Activated T-cell treated with anti-CD3 and anti-CD28 coated beads for 24 hours (primary cell): ENCODE measurements around the gene SLC25A27.
A peak's percentile ranks its signal among the peaks of the same experiment; 100 is the strongest.
"Not testable (repeated sequence)": the region's sequence is repeated elsewhere in the genome, so short reads cannot be mapped to it uniquely, and the experiment has no call there.

Experiments used
- DNase-seq: peaks from one replicate; pipeline ENCODE4 v3.0.0-alpha.2; 2020; ENCODE audit warnings: low read depth

Gene SLC25A27, protein sequence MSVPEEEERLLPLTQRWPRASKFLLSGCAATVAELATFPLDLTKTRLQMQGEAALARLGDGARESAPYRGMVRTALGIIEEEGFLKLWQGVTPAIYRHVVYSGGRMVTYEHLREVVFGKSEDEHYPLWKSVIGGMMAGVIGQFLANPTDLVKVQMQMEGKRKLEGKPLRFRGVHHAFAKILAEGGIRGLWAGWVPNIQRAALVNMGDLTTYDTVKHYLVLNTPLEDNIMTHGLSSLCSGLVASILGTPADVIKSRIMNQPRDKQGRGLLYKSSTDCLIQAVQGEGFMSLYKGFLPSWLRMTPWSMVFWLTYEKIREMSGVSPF

DNA sequence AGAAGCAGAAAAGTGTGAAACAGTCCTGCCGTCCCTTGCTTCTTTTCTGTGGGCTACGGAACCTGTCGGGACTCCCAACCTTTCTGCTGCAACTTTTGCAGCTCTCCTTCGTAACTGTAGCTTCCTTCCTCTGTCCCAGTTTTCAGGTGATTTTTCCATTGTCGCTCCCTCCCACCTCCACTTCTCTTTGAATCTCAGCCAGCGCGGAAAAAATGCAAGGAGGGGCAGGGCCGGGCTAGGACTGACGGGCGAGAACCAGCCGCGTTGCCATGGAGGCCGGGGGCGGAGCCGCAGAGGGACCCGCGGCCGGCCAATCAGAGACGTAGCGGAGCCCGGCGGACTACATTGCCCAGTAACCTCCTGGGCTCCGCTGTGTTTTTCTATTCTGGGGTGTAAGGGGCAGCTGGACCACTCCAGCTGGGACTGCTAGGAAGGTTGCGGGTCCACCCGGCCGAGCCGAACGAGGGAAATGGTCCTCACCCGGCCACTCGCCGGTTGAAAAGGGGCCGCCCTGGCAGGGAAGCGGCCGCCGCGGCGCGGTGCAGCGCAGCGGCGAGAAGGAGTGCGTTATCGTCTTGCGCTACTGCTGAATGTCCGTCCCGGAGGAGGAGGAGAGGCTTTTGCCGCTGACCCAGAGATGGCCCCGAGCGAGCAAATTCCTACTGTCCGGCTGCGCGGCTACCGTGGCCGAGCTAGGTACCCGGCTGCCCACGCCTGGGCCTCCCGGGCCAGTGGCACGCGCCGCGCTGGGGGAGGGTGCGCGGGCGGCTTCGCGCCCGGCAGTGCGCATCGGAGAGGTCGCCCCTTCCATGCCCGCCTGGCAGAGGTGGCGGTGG, at the start of gene SLC25A27, which contains the start of gene CYP39A1:
Gene SLC25A27 (plus strand): TSS at position 373 of the 836 bp plus-strand sequence. CDS start 218 bp downstream, at position 591.
Gene CYP39A1 (minus strand): TSS at position 216 of the 836 bp plus-strand sequence. CDS start 236 bp downstream, outside the sequence.
- DNase-seq, result peak; percentile 79

DNA sequence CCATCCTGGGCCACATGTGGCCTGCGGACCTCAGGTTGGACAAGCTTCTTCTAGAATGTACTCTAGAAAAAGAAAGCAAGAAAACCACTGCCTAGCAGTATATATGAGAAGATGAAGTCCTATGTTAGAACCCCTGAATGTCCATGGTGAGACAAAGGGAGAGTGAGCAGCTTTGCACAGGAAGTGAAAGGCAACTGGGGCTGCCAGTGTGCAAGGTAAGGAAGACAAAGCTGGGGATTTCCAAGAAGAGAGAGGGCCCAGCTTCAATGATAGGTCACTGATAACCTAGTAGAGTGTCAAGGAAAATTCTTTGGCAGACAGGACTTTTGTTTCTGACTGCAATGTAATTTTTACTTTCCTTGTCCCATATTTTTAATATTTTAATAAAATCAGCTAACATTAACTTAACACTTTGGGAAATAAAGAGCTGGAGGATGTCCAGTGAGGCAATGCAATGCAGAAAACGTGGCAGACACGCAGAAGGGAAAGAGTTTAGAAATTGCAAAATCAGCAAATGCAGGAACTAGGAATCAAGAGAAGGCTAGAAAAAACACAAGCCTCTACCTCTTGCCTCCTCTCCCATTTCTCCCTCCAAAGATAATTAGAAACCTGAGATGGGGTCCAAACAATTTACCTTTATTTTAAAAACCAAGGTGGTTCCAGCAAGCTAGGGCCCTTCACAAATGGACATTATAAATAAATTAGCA, 47.5 kb upstream of the SLC25A27 start:
- DNase-seq, result no peak

DNA sequence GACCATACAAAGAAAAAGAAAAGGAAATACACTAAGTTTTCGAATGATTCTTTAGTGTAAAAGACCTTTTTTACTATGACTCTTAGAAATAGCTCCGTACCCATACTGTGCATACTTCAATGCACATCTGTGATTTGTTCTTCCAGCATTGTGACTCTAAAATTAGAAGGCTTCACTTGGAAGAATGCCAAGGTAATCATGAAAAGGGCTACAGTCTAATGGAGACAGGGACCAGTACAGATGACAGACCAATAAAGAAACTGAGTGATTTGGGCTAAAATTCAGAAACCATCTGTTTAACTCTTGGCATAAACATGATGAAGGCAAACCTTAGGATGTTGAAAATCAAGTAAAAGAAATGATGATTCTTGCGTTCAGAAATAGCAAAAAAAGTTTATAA, 46.4 kb upstream of the SLC25A27 start:
- no peak for DNase-seq

DNA sequence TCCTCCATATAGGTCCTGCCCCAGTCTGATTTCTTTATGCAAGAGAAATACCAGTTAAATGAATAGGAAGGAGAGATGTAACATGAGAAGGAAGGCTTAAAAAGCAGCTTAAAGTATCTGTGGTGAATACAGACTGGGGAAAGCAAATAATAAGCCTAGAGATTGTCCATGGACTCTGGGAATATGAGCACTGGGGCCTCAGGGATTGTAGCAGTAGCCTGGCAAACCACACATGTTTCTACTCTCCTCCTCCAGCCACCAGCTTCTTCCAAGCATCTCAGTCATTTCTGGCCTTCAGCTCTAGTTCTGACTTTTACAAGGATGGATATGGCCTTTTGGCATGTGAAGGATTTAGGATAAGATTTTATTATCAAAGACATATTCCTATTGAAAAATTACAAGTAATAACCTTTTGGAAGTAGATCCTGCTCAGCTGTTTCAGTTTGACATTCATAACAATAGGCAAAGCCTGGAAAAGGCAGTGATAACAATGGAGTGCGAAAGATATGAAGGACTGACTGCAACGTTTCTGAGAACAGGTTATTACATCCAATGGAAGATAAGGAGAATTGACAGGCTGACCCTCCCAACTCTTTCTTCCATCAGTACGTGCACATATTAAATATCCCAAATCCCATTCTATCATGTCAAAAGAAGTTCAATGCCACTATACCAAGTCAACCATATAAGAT, 41.8 kb upstream of the SLC25A27 start:
- DNase-seq, result no peak

DNA sequence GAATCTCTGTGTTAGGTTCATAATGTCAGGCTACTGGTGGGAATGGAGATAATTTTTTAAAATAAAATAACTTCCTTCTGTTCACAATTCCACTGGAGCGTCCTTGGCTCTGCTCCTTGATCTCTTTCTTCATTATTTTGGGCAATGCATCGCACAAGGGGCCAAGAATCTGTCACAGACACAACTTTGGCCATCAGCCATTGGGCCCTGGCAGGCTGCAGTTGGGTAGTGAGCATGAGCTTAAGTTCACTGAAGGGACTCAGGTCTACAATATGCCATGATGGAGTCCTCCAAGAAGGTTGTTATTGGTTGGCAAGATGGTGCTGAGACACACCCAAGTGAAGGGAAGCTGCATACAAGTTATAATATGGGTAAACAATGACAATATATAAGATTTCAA, 40.1 kb upstream of the SLC25A27 start:
- DNase-seq, result no peak

DNA sequence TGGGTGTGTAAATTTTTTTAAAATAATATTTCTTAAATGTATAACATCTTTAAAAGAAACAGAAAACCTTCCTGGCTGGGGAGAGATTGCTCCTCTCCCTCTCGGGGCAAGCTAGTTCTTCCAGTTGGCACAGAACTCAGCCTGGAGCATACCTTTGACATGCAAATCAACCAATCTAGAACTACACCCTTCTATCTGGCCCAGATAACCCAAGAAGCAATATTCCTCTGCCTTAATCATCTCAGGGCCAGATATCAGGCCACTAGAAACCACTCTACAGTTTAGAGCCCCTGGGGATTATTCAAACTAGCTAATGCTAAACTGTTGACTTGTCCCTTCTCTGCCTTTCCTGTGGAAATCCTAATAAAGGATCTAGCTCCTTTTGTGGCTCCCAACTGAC, 34.0 kb upstream of the SLC25A27 start:
- no peak for DNase-seq

DNA sequence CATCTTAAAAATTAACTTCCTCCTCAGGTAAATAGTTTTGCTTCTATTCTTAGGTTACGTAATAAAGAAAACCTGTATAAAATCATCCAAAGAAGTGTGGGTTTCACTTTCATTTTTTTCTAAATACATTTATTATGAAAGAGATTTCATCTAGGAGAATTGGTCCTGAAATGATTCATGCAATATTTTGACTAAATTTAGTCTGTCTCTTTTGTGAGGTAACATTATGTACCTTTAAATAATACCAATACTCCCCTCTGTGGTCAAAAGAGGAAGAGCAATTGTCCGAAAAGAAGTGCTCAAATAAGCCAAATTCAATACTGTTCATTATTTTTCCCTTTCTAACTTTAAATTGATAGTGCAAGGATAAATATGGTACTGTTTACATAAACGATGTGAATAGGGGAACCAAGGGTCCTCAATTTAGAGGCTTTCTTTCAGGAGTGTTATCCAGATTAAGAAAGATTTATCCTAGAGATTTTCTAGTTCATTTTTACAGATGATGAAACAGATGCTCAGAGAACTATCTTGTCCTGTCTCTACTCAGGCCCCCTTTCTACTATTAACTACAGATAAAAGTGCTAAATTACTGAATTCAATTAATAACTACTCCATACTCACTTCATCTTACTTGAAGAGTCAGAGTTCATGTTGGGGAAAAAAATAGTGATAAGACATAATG, 26.4 kb upstream of the SLC25A27 start:
- no peak for DNase-seq

DNA sequence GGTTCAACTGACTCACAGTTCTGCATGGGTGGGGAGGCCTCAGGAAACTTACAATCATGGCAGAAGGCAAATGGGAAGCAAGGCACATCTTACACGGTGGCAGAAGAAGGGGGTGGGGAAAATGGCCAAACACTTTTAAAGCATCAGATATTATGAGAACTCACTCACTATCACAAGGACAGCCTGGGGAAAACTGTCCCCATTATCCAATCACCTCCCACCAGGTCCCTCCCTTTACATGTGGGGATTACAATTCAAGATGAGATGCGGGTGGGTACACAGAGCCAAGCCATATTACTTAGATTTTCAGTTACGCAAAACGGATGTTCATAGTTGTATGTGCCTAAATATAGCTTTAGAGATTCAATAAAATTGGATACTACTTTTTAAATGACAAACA, 25.8 kb upstream of the SLC25A27 start:
- DNase-seq, result no peak

DNA sequence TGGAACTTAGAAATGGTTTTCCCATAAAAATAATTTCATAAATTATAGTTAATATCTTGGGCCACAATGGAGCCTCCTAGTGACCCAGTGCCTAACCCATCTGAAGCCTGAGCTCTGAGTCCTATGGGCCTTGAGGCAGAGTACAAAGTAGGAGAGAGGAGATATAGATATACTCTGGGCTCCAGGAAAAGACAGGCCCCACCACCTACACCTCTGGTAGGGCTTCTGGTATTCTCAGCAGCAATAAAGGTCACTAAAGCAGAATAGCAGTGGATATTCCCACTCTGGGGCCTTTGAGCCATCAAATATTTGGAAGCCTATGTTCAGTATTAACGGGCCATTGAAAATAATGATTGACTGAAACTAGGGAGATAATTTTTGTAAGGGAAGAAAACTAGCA, 24.3 kb upstream of the SLC25A27 start:
- no peak for DNase-seq

DNA sequence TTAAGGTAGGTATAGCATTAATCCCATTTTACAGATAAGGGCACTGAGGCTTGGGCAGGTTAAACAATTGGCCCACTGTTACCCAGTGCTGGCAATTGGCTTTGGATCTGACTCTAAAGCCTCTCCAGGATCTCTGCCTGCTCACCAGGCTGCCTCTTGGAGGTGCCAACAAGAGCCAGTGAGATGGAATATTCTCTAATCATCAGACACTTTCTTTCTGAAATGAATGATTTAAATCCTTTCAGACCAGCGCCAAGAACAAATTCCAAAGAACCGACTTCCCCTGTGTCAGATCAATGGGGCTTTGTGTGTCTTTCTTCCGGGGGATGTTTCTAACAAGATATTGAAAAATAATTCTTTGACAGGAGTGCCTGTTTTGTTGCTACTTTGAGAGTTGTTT, 23.8 kb upstream of the SLC25A27 start:
- no peak for DNase-seq

DNA sequence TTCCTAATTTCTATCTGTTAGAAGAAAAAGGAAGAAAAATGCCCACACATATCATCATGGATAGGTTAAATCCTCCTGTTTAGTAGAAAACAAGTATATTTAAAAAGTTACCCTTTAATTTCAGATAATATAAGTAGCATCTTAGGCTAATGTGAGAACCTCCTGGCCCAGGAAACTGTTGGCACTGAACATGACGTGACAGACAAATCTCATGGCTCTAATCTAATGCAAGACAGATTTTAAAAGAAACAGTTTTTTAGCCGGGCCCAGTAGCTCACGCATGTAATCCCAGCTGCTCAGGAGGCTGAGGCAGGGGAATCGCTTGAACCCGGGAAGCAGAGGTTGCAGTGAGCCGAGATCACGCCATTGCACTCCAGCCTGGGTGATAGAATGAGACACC, 23.1 kb upstream of the SLC25A27 start:
- no peak for DNase-seq

DNA sequence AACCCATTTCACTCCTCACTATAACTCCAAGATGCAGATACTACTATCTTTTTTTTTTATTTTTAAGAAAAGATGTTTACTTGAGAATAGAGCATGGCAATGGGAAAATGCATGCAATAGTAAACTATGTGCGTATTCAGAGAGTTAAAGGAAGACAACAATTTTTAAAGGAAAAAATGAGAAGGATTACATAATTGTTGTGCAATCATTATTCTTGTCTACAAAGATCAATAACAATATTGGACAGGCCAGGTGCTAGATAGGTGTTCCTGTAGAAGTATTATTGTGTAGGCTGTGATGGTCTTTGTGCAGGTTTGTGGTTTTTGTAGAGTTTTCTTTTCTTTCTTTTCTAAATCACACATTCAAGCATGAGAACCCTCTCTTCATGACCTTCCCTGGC, 20.7 kb upstream of the SLC25A27 start:
- no peak for DNase-seq

DNA sequence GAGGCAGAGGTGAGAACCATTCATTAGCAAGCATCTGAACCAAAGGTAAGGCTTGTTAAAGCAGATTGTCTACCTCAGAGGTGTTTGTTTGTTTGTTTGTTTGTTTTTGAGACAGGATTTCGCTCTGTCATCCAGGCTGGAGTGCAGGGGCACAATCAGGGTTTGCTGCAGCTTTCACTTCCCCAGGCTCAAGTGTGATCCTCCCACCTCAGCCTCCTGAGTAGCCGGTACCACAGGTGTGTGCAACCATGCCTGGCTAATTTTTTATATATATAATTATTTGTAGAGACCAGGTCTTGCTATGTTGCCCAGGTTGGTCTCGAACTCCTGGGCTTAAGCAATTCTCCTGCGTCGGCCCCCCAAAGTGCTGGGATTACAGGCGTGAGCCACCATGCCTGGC, 17.3 kb upstream of the SLC25A27 start:
- DNase-seq, result no peak

DNA sequence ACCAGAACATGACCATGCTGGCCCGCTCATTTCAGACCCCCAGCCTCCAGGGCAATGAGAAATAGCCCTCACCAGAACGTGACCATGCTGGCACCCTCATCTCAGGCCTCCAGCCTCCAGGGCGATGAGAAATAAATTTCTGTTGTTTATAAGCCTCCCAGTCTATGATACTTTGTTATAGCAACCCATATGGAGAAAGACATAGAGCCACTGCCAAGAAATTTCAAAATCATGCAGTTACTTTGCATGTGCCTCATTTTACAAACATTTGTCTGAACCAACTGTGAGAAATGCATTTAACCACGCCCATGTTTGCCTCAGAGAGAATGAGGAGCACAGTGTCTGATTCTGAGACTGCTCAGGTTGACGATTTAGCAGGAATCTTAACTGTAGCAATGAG, 15.6 kb upstream of the SLC25A27 start:
- DNase-seq, result no peak

DNA sequence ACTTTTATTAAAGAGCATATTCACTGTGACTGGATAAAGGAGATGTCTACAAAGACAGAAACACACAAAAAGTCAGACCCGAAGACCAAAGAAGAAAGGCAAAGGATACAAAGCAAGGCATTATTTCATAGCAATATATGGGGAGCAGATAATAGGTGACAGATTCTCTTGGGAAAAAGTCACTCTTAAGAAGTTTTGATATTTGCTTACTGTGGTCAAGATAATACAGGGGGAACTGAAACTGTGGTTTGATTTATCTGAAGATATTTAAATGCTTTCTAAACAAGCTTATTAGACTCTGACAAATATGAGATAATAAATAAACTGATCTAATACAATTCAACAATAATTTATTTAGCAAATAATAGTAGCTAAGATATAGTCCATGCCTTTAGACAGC, 14.8 kb upstream of the SLC25A27 start:
- DNase-seq, result no peak

DNA sequence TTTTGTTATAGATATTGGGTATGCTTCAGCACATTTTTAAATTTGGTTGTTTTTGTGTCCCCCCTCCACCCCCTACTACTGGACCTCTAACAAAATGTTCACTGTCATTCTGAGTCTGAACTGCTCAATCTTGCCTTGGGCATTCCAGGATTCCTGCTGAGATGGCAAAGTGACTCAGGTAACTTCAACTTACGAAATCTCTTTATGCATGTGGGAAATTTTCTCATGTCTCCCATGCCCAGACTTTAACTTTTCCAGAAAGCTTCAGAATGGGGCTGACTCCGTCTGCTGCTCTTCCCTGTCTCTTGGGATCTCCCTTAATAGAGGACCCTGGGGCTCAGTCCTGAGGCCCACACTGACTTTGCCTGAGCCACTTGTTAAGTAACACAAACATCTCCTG, 14.1 kb upstream of the SLC25A27 start:
- DNase-seq, result no peak

DNA sequence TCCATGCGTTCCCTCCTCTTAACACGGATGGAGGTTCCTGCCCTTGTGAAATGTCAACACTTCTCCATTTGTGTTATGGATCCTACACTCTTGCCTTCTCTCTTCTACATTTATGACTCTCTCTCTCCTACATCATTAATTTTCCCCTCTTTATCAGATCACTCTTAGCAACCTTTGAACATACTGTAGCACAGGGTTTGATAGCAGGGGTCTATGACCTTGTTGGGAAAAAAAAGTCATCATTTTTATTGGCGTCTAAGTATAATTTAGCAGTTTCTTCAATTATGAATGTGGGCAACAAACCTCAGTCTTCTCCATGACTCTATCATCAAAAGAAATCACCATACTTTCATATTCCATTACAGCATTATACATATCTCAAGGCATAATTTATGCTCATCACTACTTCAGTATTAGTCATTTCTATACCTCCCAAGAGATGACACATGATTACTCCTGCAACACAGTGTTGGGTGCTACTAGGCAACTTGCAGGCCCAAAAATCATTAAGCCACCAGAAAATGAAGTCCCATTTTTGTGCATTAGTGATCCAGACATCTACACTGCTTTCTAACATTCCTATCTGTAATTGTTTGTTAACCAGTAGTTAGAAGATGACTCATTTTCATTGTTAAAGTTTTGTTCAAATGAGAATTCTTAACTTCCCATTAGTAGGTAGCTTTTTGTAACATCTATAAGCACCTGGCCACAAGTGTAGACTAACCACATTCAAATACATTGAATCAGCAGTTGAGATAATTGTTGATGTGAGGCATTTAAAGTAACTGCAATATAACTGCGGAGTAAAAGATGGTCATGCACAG, 9.6 kb upstream of the SLC25A27 start:
- no peak for DNase-seq

DNA sequence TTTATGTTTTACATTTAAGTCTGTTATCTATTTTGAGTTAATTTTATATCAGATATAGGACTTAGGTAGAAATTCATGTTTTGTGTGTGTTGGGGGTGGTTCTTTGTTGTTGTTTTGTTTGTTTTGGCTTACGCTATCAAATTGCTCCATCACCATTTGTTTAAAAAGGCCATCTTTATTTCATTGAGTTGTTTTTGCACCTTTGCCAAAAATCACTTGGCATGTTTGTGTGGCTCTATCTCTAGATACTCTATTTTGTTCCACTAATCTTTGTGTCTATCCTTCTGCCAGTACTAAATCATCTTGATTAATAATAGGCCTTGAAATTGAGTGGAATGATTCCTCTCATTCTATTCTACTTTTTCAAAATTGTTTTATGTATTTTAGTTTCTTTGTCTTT, 7.5 kb upstream of the SLC25A27 start:
- DNase-seq, result no peak

DNA sequence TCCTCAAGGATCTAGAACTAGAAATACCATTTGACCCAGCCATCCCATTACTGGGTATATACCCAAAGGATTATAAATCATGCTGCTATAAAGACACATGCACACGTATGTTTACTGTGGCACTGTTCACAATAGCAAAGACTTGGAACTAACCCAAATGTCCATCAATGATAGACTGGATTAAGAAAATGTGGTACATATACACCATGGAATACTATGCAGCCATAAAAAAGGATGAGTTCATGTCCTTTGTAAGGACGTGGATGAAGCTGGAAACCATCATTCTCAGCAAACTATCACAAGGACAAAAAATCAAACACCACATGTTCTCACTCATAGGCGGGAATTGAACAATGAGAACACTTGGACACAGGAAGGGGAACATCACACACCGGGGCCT, 4.7 kb upstream of the SLC25A27 start:
- DNase-seq, result not testable (repeated sequence)

DNA sequence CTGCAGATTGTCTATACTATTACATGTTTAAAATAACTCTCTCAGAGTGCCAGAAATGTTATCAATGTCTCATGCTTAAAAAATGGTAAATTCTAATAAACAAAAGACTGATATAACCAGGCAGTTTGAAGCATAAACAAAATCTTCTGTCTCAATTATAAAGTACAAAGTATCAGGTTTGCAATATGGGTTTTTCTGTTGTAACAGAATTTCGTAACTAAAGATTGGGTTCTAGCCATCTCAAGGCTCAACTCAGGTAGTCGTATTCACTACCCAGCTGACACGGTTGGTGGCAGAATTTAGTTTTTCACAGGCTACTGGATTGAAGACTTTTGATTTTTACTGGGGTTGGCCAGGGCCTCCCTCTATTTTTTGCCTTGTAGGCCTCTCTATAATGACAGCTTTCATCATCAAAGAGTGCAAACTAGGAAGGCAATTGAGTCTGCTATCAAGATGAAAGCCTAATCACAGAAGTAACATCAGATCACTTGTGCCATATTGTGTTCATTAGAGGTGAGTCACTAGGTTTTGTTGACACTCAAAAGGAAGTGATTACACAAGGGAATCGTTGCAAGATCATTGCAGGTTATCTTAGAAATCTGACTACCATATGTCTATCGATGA, 3.8 kb upstream of the SLC25A27 start:
- DNase-seq, result no peak
